BLaER1 treated with 17β-estradiol and CSF1 and Interleukin-3, amounts not matched to agents 10 nM and 100 nM (cell line): ENCODE data around the gene TNIK.

Source experiments
- H3K27ac ChIP-seq, 11 experiments: shearing (Covaris generic); formaldehyde crosslinking; 2 replicates each; pipeline ENCODE4 v1.8.1; 2022
- H3K27me3 ChIP-seq, 11 experiments: shearing (Covaris generic); formaldehyde crosslinking; 2 replicates each; pipeline ENCODE4 v1.8.1; 2022
- H3K36me3 ChIP-seq, 11 experiments: shearing (Covaris generic); formaldehyde crosslinking; 2 replicates each; pipeline ENCODE4 v1.8.1; 2022
- H3K4me1 ChIP-seq, 10 experiments: shearing (Covaris generic); formaldehyde crosslinking; 2 replicates each; pipeline ENCODE4 v1.8.1; 2022
- H3K4me2 ChIP-seq, 11 experiments: shearing (Covaris generic); formaldehyde crosslinking; 2 replicates each; pipeline ENCODE4 v1.8.1; 2022
- H3K4me3 ChIP-seq, 10 experiments: shearing (Covaris generic); formaldehyde crosslinking; 2 replicates each; pipeline ENCODE4 v1.8.1; 2022
- H3K9ac ChIP-seq, 11 experiments: shearing (Covaris generic); formaldehyde crosslinking; 2 replicates each; pipeline ENCODE4 v1.8.1; 2022
- H3K9me3 ChIP-seq, 11 experiments: shearing (Covaris generic); formaldehyde crosslinking; replicated peaks in 1 of 11; 2 replicates each; pipeline ENCODE4 v1.8.1; 2022
- H4K20me1 ChIP-seq, 11 experiments: shearing (Covaris generic); formaldehyde crosslinking; 2 replicates each; pipeline ENCODE4 v1.8.1; 2022
- Cebpa-rat ChIP-seq, 11 experiments: shearing (Covaris generic); IDR thresholded peaks; 2 replicates each; pipeline ENCODE4 v1.8.1; 2022

TNIK gene

GRCh38 chr3:171460725-171461524 is 720 bp upstream of the TNIK start:
- H3K4me2 ChIP-seq: peak overlapping the region; percentile 80 to 99 (median 98)
- peaks cover 29 to 53% (median 36%) of the 10 kb centered on the region in 11 experiments for H3K27me3 ChIP-seq
- no peaks in the 10 kb centered on the region for H3K36me3 ChIP-seq
- H4K20me1 ChIP-seq: peaks cover 0 to 23% (median 6%) of the 10 kb centered on the region in 11 experiments; a peak in 10 of 22 replicates
- H3K4me1 ChIP-seq: peaks cover 14 to 37% (median 32%) of the 10 kb centered on the region in 10 experiments
- no peaks in the 10 kb centered on the region for H3K9me3 ChIP-seq
- H3K9ac ChIP-seq: peak overlapping the region; percentile 43 to 75 (median 64)
- peak overlapping the region in 4 of 11 experiments; percentile 1 to 29 (median 6); a peak in 4 of 22 replicates for H3K27ac ChIP-seq
- H3K4me3 ChIP-seq: peak overlapping the region; percentile 68 to 82 (median 76)
- no peak for TF ChIP-seq Cebpa-rat (IDR thresholded peaks at IDR 0.05)

GRCh38 chr3:171459137-171459941 is 866 bp downstream of the TNIK start:
- peak overlapping the region; percentile 68 to 82 (median 76) for H3K4me3 ChIP-seq
- H3K4me2 ChIP-seq: peak overlapping the region; percentile 80 to 99 (median 98)
- peak overlapping the region in 8 of 11 experiments; percentile 35 to 75 (median 62); a peak in 12 of 22 replicates for H3K9ac ChIP-seq
- no peaks in the 10 kb centered on the region for H3K36me3 ChIP-seq
- no peak overlapping the region for H3K27ac ChIP-seq
- H4K20me1 ChIP-seq: peaks cover 0 to 23% (median 6%) of the 10 kb centered on the region in 11 experiments; a peak in 10 of 22 replicates
- no peak for TF ChIP-seq Cebpa-rat (IDR thresholded peaks at IDR 0.05)
- H3K9me3 ChIP-seq: no peaks in the 10 kb centered on the region
- H3K27me3 ChIP-seq: peaks cover 29 to 53% (median 36%) of the 10 kb centered on the region in 11 experiments
- peaks cover 14 to 37% (median 32%) of the 10 kb centered on the region in 10 experiments for H3K4me1 ChIP-seq

GRCh38 chr3:171458864-171459136 is 1.4 kb downstream of the TNIK start:
- Histone ChIP-seq H4K20me1 (peaks cover 0 to 23% (median 6%) of the 10 kb centered on the region in 11 experiments; a peak in 10 of 22 replicates), H3K4me3 (peak overlapping the region; percentile 68 to 82 (median 76)), H3K4me1 (peaks cover 14 to 37% (median 32%) of the 10 kb centered on the region in 10 experiments), H3K4me2 (peak overlapping the region; percentile 80 to 99 (median 98)), H3K9ac (peak overlapping the region in 6 of 11 experiments; percentile 35 to 75 (median 62); a peak in 10 of 22 replicates), H3K27ac (no peak overlapping the region), H3K27me3 (peaks cover 29 to 53% (median 36%) of the 10 kb centered on the region in 11 experiments), H3K9me3 (no peaks in the 10 kb centered on the region), H3K36me3 (no peaks in the 10 kb centered on the region)
- no peak for TF ChIP-seq Cebpa-rat (IDR thresholded peaks at IDR 0.05)

- no peak overlapping the region for H3K27ac ChIP-seq
These were observed 1.9 kb downstream of the TNIK start for GRCh38 chr3:171458071-171458863.

GRCh38 chr3:171457607-171458061 is 2.6 kb downstream of the TNIK start:
- Histone ChIP-seq H3K4me2 (peak overlapping the region; percentile 80 to 99 (median 98)), H3K27ac (no peak overlapping the region), H3K4me1 (peaks cover 14 to 37% (median 32%) of the 10 kb centered on the region in 10 experiments), H3K9me3 (no peaks in the 10 kb centered on the region), H3K27me3 (peaks cover 29 to 53% (median 36%) of the 10 kb centered on the region in 11 experiments), H4K20me1 (peaks cover 0 to 23% (median 6%) of the 10 kb centered on the region in 11 experiments; a peak in 10 of 22 replicates), H3K9ac (no peak overlapping the region), H3K36me3 (no peaks in the 10 kb centered on the region), H3K4me3 (peak overlapping the region in 4 of 10 experiments; percentile 72 to 82 (median 76); a peak in 5 of 20 replicates)
- no peak for TF ChIP-seq Cebpa-rat (IDR thresholded peaks at IDR 0.05)

More at GRCh38 chr3:171458071-171458863, 1.9 kb downstream of the TNIK start:
- TF ChIP-seq Cebpa-rat (IDR thresholded peaks at IDR 0.05): no peak
- Histone ChIP-seq H4K20me1 (peaks cover 0 to 23% (median 6%) of the 10 kb centered on the region in 11 experiments; a peak in 10 of 22 replicates), H3K9me3 (no peaks in the 10 kb centered on the region), H3K4me2 (peak overlapping the region; percentile 80 to 99 (median 98)), H3K4me3 (peak overlapping the region; percentile 68 to 82 (median 76)), H3K9ac (peak overlapping the region in 5 of 11 experiments; percentile 14 to 75 (median 64); a peak in 6 of 22 replicates), H3K4me1 (peaks cover 14 to 37% (median 32%) of the 10 kb centered on the region in 10 experiments), H3K36me3 (no peaks in the 10 kb centered on the region), H3K27me3 (peaks cover 29 to 53% (median 36%) of the 10 kb centered on the region in 11 experiments)

GRCh38 chr3:171456765-171457606 is 3.2 kb downstream of the TNIK start:
- Histone ChIP-seq H3K36me3 (no peaks in the 10 kb centered on the region), H3K4me2 (peak overlapping the region; percentile 80 to 99 (median 98); a peak in 18 of 22 replicates), H3K27ac (no peak overlapping the region), H3K4me1 (peaks cover 14 to 35% (median 32%) of the 10 kb centered on the region in 10 experiments), H4K20me1 (peaks cover 0 to 23% (median 6%) of the 10 kb centered on the region in 11 experiments; a peak in 11 of 22 replicates), H3K27me3 (peaks cover 25 to 49% (median 33%) of the 10 kb centered on the region in 11 experiments), H3K9me3 (no peaks in the 10 kb centered on the region), H3K4me3 (peak overlapping the region in 1 of 10 experiments; percentile 77; a peak in 1 of 20 replicates), H3K9ac (no peak overlapping the region)
- TF ChIP-seq Cebpa-rat (IDR thresholded peaks at IDR 0.05): no peak
